GM12878 (cell line): ENCODE results near the gene PRDM16.

Experiments
- CHD2 ChIP-seq: IDR thresholded peaks from 2 replicates; pipeline ENCODE4 v1.6.1; 2011; ENCODE audit warnings: low read depth, low read length, improper control_type of control experiment, borderline replicate concordance
- E2F4 ChIP-seq: IDR thresholded peaks from 2 replicates; pipeline ENCODE4 v1.6.1; 2012; ENCODE audit warnings: low read depth, low read length, improper control_type of control experiment
- EGR1 ChIP-seq, 2 experiments: IDR thresholded peaks; 1 replicate in 1 of 2; 2 replicates in 1 of 2; pipeline ENCODE4 v1.6.1; 2011 to 2012; ENCODE audit warnings: low read depth in 2 of 2, low read length in 2 of 2, borderline replicate concordance in 1 of 2, mild to moderate bottlenecking in 1 of 2, moderate library complexity in 1 of 2
- GABPA ChIP-seq: IDR thresholded peaks from 2 replicates; pipeline ENCODE4 v1.6.1; 2014; ENCODE audit warnings: antibody characterized with exemption, low read depth, mild to moderate bottlenecking, inconsistent platforms
- JUNB ChIP-seq: IDR thresholded peaks from 2 replicates; pipeline ENCODE4 v1.6.1; 2016; ENCODE audit warnings: antibody characterized with exemption, mild to moderate bottlenecking
- SKIL ChIP-seq: fragments of 450-650 bp; IDR thresholded peaks from 2 replicates; pipeline ENCODE4 v1.6.1; 2017; ENCODE audit warnings: mild to moderate bottlenecking, low read depth, inconsistent platforms; ENCODE audit not compliant: poor library complexity, severe bottlenecking
- SMARCA5 ChIP-seq: fragments of 450-650 bp; IDR thresholded peaks from 2 replicates; pipeline ENCODE4 v1.6.1; 2017; ENCODE audit warnings: mild to moderate bottlenecking
- SUZ12 ChIP-seq: fragments of 200-600 bp; sonication (generic); IDR thresholded peaks from one replicate; pipeline ENCODE4 v1.6.1; 2018; ENCODE audit warnings: antibody characterized with exemption, mild to moderate bottlenecking; ENCODE audit not compliant: unreplicated experiment
- TCF12 ChIP-seq: IDR thresholded peaks from 2 replicates; pipeline ENCODE4 v1.6.1; 2011; ENCODE audit warnings: low read depth, mild to moderate bottlenecking, low read length
- TF ChIP-seq, protein P1 (sequence below): fragments of 450-650 bp; IDR thresholded peaks from 2 replicates; pipeline ENCODE4 v1.6.1; 2018; ENCODE audit warnings: mild to moderate bottlenecking, low read depth, moderate library complexity; ENCODE audit not compliant: partially characterized antibody
- TF ChIP-seq, protein P2 (sequence below): IDR thresholded peaks from 2 replicates; pipeline ENCODE4 v1.6.1; 2012; ENCODE audit warnings: low read depth, low read length, improper control_type of control experiment

- no peak for TF ChIP-seq JUNB
- TF ChIP-seq, protein P1, sequence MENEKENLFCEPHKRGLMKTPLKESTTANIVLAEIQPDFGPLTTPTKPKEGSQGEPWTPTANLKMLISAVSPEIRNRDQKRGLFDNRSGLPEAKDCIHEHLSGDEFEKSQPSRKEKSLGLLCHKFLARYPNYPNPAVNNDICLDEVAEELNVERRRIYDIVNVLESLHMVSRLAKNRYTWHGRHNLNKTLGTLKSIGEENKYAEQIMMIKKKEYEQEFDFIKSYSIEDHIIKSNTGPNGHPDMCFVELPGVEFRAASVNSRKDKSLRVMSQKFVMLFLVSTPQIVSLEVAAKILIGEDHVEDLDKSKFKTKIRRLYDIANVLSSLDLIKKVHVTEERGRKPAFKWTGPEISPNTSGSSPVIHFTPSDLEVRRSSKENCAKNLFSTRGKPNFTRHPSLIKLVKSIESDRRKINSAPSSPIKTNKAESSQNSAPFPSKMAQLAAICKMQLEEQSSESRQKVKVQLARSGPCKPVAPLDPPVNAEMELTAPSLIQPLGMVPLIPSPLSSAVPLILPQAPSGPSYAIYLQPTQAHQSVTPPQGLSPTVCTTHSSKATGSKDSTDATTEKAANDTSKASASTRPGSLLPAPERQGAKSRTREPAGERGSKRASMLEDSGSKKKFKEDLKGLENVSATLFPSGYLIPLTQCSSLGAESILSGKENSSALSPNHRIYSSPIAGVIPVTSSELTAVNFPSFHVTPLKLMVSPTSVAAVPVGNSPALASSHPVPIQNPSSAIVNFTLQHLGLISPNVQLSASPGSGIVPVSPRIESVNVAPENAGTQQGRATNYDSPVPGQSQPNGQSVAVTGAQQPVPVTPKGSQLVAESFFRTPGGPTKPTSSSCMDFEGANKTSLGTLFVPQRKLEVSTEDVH, result no peak
- TF ChIP-seq EGR1 (IDR thresholded peaks at IDR 0.05; ENCODE audit: borderline replicate concordance in 1 of 2, low read depth in 2 of 2, low read length in 2 of 2), result no peak
- TF ChIP-seq SUZ12, result no peak
- TF ChIP-seq GABPA, result no peak
- TF ChIP-seq, protein P2, sequence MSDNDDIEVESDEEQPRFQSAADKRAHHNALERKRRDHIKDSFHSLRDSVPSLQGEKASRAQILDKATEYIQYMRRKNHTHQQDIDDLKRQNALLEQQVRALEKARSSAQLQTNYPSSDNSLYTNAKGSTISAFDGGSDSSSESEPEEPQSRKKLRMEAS, result no peak
- TF ChIP-seq CHD2, result no peak
- TF ChIP-seq SMARCA5, result no peak
- TF ChIP-seq SKIL, result no peak
- TF ChIP-seq E2F4, result no peak
- no peak for TF ChIP-seq TCF12
Measured at GRCh38 chr1:3431686-3432085, 362.7 kb downstream of the PRDM16 start.
